ENCODE data around the gene POLR1A. TPM values are rescaled to one million over a fixed set of nuclear protein-coding genes. Genes with fewer than 3 reads are reported as not detected.
A peak's percentile ranks its signal among the peaks of the same experiment; 100 is the strongest.

POLR1A gene
- total RNA-seq, 1 experiment from 2014 or later = 62.6 TPM

GRCh38 chr2:86081724-86082123, 24.0 kb downstream of the POLR1A start:
- POLR2A ChIA-PET = interaction anchor here (0.6 kb wide), 1 partner anchor 255 kb away, joined by 3 read pairs; no protein-coding TSS in a partner anchor
- in situ Hi-C loops (cut with HindIII; ENCODE audit: low pct_unique_long_range_greater_than_20kb, low sequenced_read_pairs) (no loop called here), intact Hi-C loops (cut with micrococcal nuclease; ENCODE audit: unreplicated experiment) (no loop called here)
- DNase-seq (ENCODE audit: low read depth, low spot score) = no peak
- Histone ChIP-seq H3K36me3 (ENCODE audit: control insufficient read depth, insufficient read depth, low read length) (peaks cover 27% of the 10 kb centered on the region), H3K27ac (ENCODE audit: low read length) (no peak overlapping the region), H3K27me3 (ENCODE audit: control insufficient read depth, insufficient read depth, low read length) (no peaks in the 10 kb centered on the region), H3K4me3 (ENCODE audit: low read depth in 2 of 2, low read length in 2 of 2) (no peak overlapping the region), H3K4me1 (ENCODE audit: control insufficient read depth, insufficient read depth, low read length) (no peaks in the 10 kb centered on the region), H3K9me3 (ENCODE audit: control insufficient read depth, insufficient read depth, low read depth, low read length) (no peaks in the 10 kb centered on the region)
- no peak for ATAC-seq
- TF ChIP-seq CTCF (IDR thresholded peaks at IDR 0.05) (no peak), REST (IDR thresholded peaks at IDR 0.05; ENCODE audit: insufficient read depth in 1 of 2, low read depth in 2 of 2, low read length in 1 of 2) (no peak), TCF7L2 (IDR thresholded peaks at IDR 0.05; ENCODE audit: low read depth, low read length) (no peak), SIN3A (IDR thresholded peaks at IDR 0.05; ENCODE audit: borderline replicate concordance, insufficient read depth, low read depth, low read length) (no peak), POLR2AphosphoS5 (IDR thresholded peaks at IDR 0.05; ENCODE audit: low read depth, low read length) (no peak)
- no TSS peak for BruUV-seq (replicated peaks)
- CTCF ChIA-PET = interaction anchor here (0.8 kb wide), 1 partner anchor 254 kb away, joined by 3 read pairs; no protein-coding TSS in a partner anchor

GRCh38 chr2:86079981-86080911, 25.4 kb downstream of the POLR1A start:
- DNase-seq (ENCODE audit: low read depth, low spot score) = peak; percentile 25
- BruUV-seq (replicated peaks) = no TSS peak
- intact Hi-C loops (cut with micrococcal nuclease; ENCODE audit: unreplicated experiment) = loop anchor here (5.0 kb wide), 1 partner anchor 253 kb away; no protein-coding TSS in a partner anchor
- Histone ChIP-seq H3K36me3 (ENCODE audit: control insufficient read depth, insufficient read depth, low read length) (peaks cover 18% of the 10 kb centered on the region), H3K27me3 (ENCODE audit: control insufficient read depth, insufficient read depth, low read length) (no peaks in the 10 kb centered on the region), H3K4me1 (ENCODE audit: control insufficient read depth, insufficient read depth, low read length) (no peaks in the 10 kb centered on the region), H3K27ac (ENCODE audit: low read length) (no peak overlapping the region), H3K9me3 (ENCODE audit: control insufficient read depth, insufficient read depth, low read depth, low read length) (no peaks in the 10 kb centered on the region), H3K4me3 (ENCODE audit: low read depth in 2 of 2, low read length in 2 of 2) (no peak overlapping the region)
- ATAC-seq = peak; percentile 86
- TF ChIP-seq CTCF (IDR thresholded peaks at IDR 0.05) = peak; percentile 85
- TF ChIP-seq POLR2AphosphoS5 (IDR thresholded peaks at IDR 0.05; ENCODE audit: low read depth, low read length) = no peak
- ChIA-PET CTCF (interaction anchor here (0.8 to 1.7 kb wide), 2 partner anchors 191 to 253 kb away, joined by 3 to 12 read pairs; no protein-coding TSS in a partner anchor), POLR2A (no interaction called here)
- in situ Hi-C loops (cut with HindIII; ENCODE audit: low pct_unique_long_range_greater_than_20kb, low sequenced_read_pairs) = no loop called here

Data from Panc1 (cell line).